ENCODE data around the gene CD276.
"Not testable (repeated sequence)": the region's sequence is repeated elsewhere in the genome, so short reads cannot be mapped to it uniquely, and the experiment has no call there.

CD276 gene

DNA sequence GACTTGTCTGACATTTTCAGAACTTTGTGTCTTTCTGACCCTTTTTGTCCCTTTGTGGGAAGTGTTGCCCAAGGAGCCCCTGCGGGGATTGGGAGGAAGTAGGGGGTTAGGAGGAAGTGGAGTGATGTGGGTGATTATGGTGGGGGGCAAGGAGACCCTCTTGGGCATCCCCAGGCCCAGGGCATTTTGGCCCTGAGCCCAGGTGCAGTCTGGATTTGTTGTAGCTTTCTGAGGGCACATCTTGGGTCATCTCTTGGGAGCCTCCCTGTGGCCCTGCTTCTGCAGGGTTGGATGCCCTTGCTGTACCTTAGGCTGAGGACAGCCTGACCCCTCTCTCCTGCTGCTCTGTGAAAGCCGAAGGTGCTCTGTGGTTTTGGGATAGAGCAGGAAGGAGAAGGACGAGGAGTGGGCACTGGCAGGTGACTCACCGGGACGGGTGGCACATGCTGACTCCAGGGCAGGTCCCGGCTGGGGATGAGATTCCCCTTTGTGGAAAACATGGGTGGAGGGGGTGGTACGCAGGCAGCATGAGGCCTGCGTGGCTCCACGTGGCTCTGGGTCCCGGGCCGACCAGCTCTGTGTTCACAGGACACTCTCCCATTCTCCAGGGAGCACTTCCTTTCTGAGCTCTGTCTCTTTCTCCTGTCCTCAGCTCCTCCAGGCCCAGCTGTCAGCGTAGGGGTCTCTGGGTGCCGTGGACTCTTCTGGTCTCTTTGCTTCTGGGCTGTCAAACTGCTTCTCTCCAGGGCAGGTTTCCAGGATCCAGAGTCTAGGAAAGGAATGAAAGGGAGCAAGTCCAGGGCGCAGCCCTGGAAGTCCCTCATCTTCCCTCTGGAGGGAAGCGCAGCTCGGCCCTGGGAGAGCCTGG is 11.8 kb downstream of the CD276 start:
- H3K27ac ChIP-seq, result no peak overlapping the region
- no peak for TF ChIP-seq ZFX (IDR thresholded peaks at IDR 0.05; ENCODE audit: borderline replicate concordance)
- TF ChIP-seq, protein P1, sequence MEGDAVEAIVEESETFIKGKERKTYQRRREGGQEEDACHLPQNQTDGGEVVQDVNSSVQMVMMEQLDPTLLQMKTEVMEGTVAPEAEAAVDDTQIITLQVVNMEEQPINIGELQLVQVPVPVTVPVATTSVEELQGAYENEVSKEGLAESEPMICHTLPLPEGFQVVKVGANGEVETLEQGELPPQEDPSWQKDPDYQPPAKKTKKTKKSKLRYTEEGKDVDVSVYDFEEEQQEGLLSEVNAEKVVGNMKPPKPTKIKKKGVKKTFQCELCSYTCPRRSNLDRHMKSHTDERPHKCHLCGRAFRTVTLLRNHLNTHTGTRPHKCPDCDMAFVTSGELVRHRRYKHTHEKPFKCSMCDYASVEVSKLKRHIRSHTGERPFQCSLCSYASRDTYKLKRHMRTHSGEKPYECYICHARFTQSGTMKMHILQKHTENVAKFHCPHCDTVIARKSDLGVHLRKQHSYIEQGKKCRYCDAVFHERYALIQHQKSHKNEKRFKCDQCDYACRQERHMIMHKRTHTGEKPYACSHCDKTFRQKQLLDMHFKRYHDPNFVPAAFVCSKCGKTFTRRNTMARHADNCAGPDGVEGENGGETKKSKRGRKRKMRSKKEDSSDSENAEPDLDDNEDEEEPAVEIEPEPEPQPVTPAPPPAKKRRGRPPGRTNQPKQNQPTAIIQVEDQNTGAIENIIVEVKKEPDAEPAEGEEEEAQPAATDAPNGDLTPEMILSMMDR (IDR thresholded peaks at IDR 0.05), result no peak

DNA sequence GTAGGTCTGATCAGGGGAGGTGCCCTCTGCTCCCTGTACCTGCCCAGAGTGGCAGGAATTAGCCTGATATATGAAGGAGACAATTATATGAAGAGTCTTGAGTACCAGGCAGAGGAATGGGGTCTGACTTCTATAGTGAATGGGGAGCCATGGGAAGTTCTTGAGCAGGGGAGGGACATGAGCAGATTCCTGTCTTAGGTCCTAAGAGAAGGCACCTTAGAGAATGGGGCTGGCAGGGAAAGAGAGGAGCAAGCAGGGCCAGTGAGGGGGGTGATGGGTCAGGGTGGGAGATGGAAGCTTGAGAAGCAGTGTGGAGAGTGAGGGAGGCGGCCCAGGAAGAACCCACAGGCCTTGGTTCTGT is 12.4 kb downstream of the CD276 start:
- TF ChIP-seq, protein P1 (IDR thresholded peaks at IDR 0.05), result no peak
- no peak for TF ChIP-seq ZFX (IDR thresholded peaks at IDR 0.05; ENCODE audit: borderline replicate concordance)
- H3K27ac ChIP-seq, result no peak overlapping the region

DNA sequence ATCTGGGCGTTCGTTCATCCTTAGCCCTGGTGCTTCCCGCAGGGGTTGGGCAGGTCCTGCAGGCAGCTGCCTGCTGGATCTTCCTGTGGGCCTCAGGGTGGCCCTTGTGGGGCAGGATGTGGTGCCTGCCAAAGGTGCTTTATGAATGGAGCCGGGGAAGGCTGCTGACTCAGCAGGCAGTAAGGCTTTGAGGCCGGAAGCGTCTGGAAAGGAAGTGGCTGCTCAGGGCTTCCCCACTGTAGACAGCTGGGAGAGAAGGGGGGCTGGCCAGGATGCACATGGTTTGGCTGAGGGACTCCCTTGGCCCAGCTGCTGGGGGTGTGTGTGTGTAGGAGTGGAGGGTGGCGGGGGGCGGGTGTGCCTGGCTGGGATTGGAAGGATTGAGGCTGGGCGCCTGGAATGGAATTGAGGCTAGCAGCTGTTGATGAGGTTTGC is 12.9 kb downstream of the CD276 start:
- no peak for TF ChIP-seq ZFX (IDR thresholded peaks at IDR 0.05; ENCODE audit: borderline replicate concordance)
- TF ChIP-seq, protein P1 (IDR thresholded peaks at IDR 0.05), result no peak
- no peak overlapping the region for H3K27ac ChIP-seq

DNA sequence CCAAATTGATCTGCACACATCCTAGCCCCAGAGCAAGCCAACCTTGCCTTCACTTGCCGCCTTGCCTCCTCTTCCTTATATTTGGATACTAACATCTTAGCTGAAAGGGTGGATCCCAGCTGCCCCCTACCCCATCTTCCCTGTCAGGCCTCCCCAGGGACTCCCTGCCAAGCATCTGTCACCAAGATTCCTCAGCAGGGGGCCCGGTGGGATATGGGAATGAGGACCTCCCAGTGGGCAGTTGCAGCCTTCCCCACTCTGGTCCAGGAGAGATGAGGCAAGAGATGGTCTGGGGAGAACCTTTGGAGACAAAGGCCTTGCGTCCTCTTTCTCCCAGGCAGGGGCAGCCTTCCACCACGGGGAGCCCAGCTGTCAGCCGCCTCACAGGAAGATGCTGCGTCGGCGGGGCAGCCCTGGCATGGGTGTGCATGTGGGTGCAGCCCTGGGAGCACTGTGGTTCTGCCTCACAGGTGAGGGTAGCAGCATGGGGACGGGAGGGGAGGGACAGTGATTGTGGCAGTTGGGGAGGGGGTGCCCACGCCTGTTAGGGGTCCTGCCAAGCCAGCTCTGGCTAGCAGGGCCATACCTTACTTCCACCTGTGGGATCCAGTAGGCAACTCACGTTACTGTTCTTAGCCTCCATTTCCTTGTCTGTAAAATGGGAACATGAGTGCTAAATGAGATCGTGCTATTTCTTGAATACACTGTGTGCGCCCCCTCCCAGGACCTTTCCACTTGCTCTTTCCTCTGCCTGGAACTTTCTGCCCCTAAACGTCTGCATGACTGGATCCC is 15.3 kb downstream of the CD276 start:
- TF ChIP-seq, protein P1 (IDR thresholded peaks at IDR 0.05), result no peak
- TF ChIP-seq ZFX (IDR thresholded peaks at IDR 0.05; ENCODE audit: borderline replicate concordance), result no peak
- no peak overlapping the region for H3K27ac ChIP-seq

DNA sequence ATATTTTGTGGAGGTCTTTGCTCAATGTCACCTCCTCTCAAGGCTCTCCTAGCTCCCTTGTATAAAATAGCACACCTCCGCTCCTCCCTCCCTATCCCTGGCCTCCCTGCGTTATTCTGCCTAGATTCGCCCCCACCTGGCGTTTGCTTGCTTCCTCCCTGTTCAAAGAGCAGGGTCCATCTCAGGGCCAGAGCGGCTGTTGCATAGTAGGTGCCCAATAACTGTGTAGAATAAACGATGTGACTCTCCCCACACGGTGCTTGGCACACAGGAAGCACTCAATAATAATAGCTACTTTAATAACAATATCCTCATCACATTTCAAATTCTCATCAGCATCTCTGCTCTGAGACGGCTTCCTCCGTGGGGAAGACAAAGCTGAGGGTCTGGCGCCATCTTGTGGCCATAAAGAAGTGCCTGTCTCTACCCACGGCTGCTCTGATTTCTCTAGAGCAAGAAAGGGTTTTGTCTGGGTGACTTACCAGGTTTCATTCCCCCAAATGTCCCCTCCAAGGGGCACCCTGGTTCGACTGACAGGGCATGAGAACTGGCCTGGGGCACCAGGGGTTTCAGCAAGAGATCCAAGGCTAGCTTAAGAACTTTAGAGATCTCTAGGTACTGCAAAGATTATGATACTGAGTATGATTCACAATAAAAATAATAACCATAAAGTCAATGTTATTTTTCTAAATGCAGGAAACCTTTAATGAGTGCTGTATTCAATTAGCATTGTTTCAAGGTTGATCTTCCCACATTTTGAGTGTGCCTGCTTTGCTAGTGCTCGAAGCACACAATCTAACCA is 16.1 kb downstream of the CD276 start:
- H3K27ac ChIP-seq, result no peak overlapping the region
- TF ChIP-seq ZFX (IDR thresholded peaks at IDR 0.05; ENCODE audit: borderline replicate concordance), result no peak
- TF ChIP-seq, protein P1 (IDR thresholded peaks at IDR 0.05), result peak; percentile 89

DNA sequence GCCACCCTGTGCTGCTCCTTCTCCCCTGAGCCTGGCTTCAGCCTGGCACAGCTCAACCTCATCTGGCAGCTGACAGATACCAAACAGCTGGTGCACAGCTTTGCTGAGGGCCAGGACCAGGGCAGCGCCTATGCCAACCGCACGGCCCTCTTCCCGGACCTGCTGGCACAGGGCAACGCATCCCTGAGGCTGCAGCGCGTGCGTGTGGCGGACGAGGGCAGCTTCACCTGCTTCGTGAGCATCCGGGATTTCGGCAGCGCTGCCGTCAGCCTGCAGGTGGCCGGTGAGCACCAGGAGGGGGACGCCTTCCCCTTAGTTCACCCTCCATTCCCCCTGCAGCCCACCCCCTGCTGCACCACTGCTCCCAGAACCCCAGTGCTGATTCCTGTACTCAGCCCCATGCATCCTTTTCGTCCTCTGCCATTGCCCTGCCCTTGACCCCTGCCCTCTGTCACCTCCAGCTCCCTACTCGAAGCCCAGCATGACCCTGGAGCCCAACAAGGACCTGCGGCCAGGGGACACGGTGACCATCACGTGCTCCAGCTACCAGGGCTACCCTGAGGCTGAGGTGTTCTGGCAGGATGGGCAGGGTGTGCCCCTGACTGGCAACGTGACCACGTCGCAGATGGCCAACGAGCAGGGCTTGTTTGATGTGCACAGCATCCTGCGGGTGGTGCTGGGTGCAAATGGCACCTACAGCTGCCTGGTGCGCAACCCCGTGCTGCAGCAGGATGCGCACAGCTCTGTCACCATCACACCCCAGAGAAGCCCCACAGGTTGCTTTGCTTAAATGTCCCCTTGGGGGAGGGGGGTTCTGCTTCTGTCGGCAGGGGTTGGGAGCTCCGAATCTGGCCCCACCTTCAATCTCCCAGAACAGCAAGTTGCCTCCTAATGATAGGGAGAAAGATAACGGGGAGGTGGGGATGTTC is 18.4 kb downstream of the CD276 start:
- H3K27ac ChIP-seq, result not testable (repeated sequence)

DNA sequence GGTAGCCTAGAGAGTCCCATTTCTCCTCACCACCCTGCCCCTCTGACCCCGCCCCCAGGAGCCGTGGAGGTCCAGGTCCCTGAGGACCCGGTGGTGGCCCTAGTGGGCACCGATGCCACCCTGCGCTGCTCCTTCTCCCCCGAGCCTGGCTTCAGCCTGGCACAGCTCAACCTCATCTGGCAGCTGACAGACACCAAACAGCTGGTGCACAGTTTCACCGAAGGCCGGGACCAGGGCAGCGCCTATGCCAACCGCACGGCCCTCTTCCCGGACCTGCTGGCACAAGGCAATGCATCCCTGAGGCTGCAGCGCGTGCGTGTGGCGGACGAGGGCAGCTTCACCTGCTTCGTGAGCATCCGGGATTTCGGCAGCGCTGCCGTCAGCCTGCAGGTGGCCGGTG is 19.4 kb downstream of the CD276 start:
- H3K27ac ChIP-seq, result not testable (repeated sequence)

DNA sequence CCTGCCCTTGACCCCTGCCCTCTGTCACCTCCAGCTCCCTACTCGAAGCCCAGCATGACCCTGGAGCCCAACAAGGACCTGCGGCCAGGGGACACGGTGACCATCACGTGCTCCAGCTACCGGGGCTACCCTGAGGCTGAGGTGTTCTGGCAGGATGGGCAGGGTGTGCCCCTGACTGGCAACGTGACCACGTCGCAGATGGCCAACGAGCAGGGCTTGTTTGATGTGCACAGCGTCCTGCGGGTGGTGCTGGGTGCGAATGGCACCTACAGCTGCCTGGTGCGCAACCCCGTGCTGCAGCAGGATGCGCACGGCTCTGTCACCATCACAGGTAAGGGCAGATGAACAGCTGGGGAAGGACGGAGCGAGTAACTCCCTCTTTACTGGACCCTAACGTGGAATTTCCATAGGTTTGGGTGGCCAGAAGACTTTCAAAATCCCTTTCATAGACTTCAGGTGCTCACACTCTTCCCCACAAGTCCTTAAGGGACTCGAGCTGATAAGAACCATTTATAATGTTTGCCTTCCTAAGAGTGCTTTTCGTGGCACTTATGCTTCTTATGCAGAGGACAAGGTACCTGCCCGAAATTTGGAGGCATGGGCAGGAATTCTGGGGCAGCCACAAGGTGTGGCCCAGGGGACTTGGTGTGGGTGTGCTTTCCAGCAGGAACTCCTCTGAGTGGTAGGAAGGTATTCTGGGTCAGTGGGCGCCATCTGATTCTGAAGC is 20.1 kb downstream of the CD276 start:
- H3K27ac ChIP-seq, result not testable (repeated sequence)
